ENCODE results near the gene SLC30A9.

SLC30A9 gene

DNA sequence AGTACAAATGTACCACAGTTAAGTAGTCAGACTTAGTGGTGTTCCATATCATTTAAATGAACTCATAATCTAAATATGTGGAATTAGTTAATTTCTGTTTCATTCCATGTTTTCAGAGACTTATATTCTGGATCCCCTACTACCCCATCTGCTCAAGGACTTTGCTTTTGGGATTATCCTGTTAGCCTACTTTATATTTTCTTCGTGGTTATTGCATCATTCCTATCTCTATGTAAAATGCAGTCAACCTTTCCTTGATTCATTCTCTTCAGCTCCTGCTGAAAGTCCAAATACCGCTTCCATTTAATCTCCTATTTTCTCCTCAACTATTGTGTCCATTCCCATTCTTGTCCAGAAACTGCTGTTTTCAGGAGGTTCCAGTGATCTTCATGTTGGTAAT, 25.1 kb downstream of the SLC30A9 start:
- no peak overlapping the region for H3K9ac ChIP-seq (ENCODE audit: low read length)
- H3K27me3 ChIP-seq (ENCODE audit: low read depth, low read length): no peaks in the 10 kb centered on the region
- 0 out of 2 replicates have a peak, but pooled peaks cover 5% of the 10 kb centered on the region for H4K20me1 ChIP-seq (ENCODE audit: insufficient read depth, low read length)
- H3K79me2 ChIP-seq (ENCODE audit: low read length): peaks cover 14% of the 10 kb centered on the region
- H3K4me1 ChIP-seq (ENCODE audit: low read length): no peaks in the 10 kb centered on the region
- no peaks in the 10 kb centered on the region for H3K9me3 ChIP-seq (ENCODE audit: insufficient read depth, low read length)
- H3K36me3 ChIP-seq (replicated peaks; ENCODE audit: low read depth, low read length): peaks cover 8% of the 10 kb centered on the region
- H3K27ac ChIP-seq (ENCODE audit: low read length): no peak overlapping the region
- TF ChIP-seq, protein P1, sequence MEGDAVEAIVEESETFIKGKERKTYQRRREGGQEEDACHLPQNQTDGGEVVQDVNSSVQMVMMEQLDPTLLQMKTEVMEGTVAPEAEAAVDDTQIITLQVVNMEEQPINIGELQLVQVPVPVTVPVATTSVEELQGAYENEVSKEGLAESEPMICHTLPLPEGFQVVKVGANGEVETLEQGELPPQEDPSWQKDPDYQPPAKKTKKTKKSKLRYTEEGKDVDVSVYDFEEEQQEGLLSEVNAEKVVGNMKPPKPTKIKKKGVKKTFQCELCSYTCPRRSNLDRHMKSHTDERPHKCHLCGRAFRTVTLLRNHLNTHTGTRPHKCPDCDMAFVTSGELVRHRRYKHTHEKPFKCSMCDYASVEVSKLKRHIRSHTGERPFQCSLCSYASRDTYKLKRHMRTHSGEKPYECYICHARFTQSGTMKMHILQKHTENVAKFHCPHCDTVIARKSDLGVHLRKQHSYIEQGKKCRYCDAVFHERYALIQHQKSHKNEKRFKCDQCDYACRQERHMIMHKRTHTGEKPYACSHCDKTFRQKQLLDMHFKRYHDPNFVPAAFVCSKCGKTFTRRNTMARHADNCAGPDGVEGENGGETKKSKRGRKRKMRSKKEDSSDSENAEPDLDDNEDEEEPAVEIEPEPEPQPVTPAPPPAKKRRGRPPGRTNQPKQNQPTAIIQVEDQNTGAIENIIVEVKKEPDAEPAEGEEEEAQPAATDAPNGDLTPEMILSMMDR (IDR thresholded peaks at IDR 0.05; ENCODE audit: low read depth, low read length): no peak
- no peak for TF ChIP-seq EZH2phosphoT487 (IDR thresholded peaks at IDR 0.05; ENCODE audit: low read depth)
- H3K4me3 ChIP-seq (ENCODE audit: low read length): no peak overlapping the region
- H2AFZ ChIP-seq (ENCODE audit: low read depth, low read length): no peak overlapping the region
- no peak overlapping the region for H3K4me2 ChIP-seq (ENCODE audit: low read length)

DNA sequence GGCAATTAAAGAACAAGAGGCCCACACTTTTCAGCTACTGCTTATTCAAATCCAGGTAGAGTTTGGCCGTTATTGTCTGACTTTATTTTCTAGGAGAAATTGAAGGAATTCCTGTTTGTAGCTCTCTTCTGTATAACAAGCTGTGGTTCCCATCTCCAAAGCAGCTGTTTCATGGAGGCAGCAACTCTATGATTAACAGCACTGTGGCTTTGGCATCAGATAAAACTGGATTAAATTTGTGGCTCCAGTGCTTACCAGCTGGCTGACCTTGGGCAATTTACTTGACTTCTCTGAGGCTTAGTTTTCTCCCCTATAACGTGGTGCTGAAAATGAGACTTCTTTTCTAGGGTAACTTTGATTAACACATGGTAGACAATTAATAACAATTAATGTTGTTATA, 28.1 kb downstream of the SLC30A9 start:
- H3K4me1 ChIP-seq (ENCODE audit: low read length): no peaks in the 10 kb centered on the region
- H3K27me3 ChIP-seq (ENCODE audit: low read depth, low read length): no peaks in the 10 kb centered on the region
- no peak overlapping the region for H2AFZ ChIP-seq (ENCODE audit: low read depth, low read length)
- H3K4me2 ChIP-seq (ENCODE audit: low read length): no peak overlapping the region
- peaks cover 14% of the 10 kb centered on the region for H3K36me3 ChIP-seq (replicated peaks; ENCODE audit: low read depth, low read length)
- 0 out of 2 replicates have a peak, but pooled peaks cover 5% of the 10 kb centered on the region for H4K20me1 ChIP-seq (ENCODE audit: insufficient read depth, low read length)
- H3K9me3 ChIP-seq (ENCODE audit: insufficient read depth, low read length): no peaks in the 10 kb centered on the region
- H3K9ac ChIP-seq (ENCODE audit: low read length): no peak overlapping the region
- TF ChIP-seq, protein P1 (IDR thresholded peaks at IDR 0.05; ENCODE audit: low read depth, low read length): no peak
- TF ChIP-seq EZH2phosphoT487 (IDR thresholded peaks at IDR 0.05; ENCODE audit: low read depth): no peak
- no peak overlapping the region for H3K27ac ChIP-seq (ENCODE audit: low read length)
- no peak overlapping the region for H3K4me3 ChIP-seq (ENCODE audit: low read length)
- peaks cover 9% of the 10 kb centered on the region for H3K79me2 ChIP-seq (ENCODE audit: low read length)

GRCh38 chr4:42048394-42048793, 58.1 kb downstream of the SLC30A9 start:
- H4K20me1 ChIP-seq (ENCODE audit: insufficient read depth, low read length): no peaks in the 10 kb centered on the region

GRCh38 chr4:42050516-42051249, 60.4 kb downstream of the SLC30A9 start:
- H3K27me3 ChIP-seq (ENCODE audit: low read depth, low read length): no peaks in the 10 kb centered on the region

More at GRCh38 chr4:42048394-42048793, 58.1 kb downstream of the SLC30A9 start:
- no peak overlapping the region for H3K9ac ChIP-seq (ENCODE audit: low read length)
- H2AFZ ChIP-seq (ENCODE audit: low read depth, low read length): no peak overlapping the region
- no peak overlapping the region for H3K4me3 ChIP-seq (ENCODE audit: low read length)
- H3K36me3 ChIP-seq (replicated peaks; ENCODE audit: low read depth, low read length): peaks cover 21% of the 10 kb centered on the region
- no peaks in the 10 kb centered on the region for H3K9me3 ChIP-seq (ENCODE audit: insufficient read depth, low read length)
- no peak overlapping the region for H3K27ac ChIP-seq (ENCODE audit: low read length)
- H3K27me3 ChIP-seq (ENCODE audit: low read depth, low read length): no peaks in the 10 kb centered on the region
- H3K79me2 ChIP-seq (ENCODE audit: low read length): no peaks in the 10 kb centered on the region
- no peak for TF ChIP-seq EZH2phosphoT487 (IDR thresholded peaks at IDR 0.05; ENCODE audit: low read depth)
- TF ChIP-seq, protein P1 (IDR thresholded peaks at IDR 0.05; ENCODE audit: low read depth, low read length): no peak
- no peak overlapping the region for H3K4me2 ChIP-seq (ENCODE audit: low read length)
- H3K4me1 ChIP-seq (ENCODE audit: low read length): no peaks in the 10 kb centered on the region

More at GRCh38 chr4:42050516-42051249, 60.4 kb downstream of the SLC30A9 start:
- Histone ChIP-seq H3K9me3 (ENCODE audit: insufficient read depth, low read length) (no peaks in the 10 kb centered on the region), H3K4me2 (ENCODE audit: low read length) (no peak overlapping the region), H3K36me3 (replicated peaks; ENCODE audit: low read depth, low read length) (peaks cover 24% of the 10 kb centered on the region), H3K4me1 (ENCODE audit: low read length) (no peaks in the 10 kb centered on the region), H3K4me3 (ENCODE audit: low read length) (no peak overlapping the region), H3K79me2 (ENCODE audit: low read length) (no peaks in the 10 kb centered on the region), H3K9ac (ENCODE audit: low read length) (no peak overlapping the region), H3K27ac (ENCODE audit: low read length) (no peak overlapping the region), H4K20me1 (ENCODE audit: insufficient read depth, low read length) (no peaks in the 10 kb centered on the region), H2AFZ (ENCODE audit: low read depth, low read length) (no peak overlapping the region)
- no peak for TF ChIP-seq EZH2phosphoT487 (IDR thresholded peaks at IDR 0.05; ENCODE audit: low read depth)
- TF ChIP-seq, protein P1 (IDR thresholded peaks at IDR 0.05; ENCODE audit: low read depth, low read length): no peak
